ENCODE results near the gene EP400. TPM values are rescaled to one million over a fixed set of nuclear protein-coding genes. Genes with fewer than 3 reads are reported as not detected.
A peak's percentile ranks its signal among the peaks of the same experiment; 100 is the strongest.

Gene EP400
- total and polyA plus RNA-seq, 9 donors, result 19.6 to 60.7 (median 44.0) TPM

DNA sequence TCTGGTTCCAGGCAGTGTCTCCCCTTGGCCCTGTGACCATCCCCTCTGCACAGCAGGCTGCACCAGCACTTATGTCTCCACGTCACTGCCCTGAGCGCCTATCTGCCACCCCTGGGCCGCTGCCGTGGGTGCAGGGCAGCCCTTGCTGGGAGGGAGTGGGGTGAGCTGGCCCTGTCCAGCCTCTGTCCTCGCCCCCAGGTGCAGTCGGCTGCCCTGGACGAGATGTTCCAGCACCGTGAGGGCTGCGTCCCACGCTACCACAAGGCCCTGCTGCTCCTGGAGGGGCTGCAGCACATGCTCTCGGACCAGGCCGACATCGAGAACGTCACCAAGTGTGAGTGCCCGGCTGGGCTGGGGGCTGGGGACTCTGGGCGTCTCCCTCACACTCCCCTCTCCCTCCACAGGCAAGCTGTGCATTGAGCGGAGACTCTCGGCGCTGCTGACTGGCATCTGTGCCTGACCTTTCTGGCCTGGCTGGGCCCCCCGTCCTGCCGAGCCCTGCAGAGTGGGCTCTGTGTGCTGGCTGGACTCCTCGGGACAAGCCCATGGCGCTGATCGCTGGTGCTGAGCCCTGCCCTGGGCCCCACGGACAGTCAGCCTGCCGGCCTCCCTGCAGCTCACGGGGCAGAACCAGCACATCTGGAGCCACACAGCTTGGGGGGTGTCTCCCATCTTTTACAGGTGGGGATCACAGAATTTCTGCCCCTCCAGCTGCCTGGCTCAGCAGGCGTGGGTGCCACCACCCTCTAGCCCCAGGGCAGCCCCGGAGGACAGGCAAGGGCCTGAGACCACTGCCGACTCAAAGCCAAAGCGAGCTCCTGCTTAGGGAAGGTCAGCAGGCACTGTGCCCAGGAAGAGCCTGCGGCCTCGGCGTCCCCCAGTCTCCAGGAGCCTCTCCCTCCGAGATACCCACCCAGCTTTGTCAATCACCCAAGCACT is 28.6 kb upstream of the EP400 start:
- no peak for TF ChIP-seq POLR2A (IDR thresholded peaks at IDR 0.05)
- TF ChIP-seq EP300 (IDR thresholded peaks at IDR 0.05), result no peak
- TF ChIP-seq CTCF (IDR thresholded peaks at IDR 0.05), result no peak
- no peaks in the 10 kb centered on the region for H3K27me3 ChIP-seq
- H3K4me3 ChIP-seq, result no peak overlapping the region
- H3K4me1 ChIP-seq (ENCODE audit: insufficient read depth), result peaks cover 2% of the 10 kb centered on the region
- peak in 1 of 5 donors; percentile 30 for DNase-seq
- no peaks in the 10 kb centered on the region for H3K9me3 ChIP-seq
- 75 to 84% (median 80%) methylated on average over 30 to 35 of the region's 35 CpGs for WGBS, 3 donors
- H3K27ac ChIP-seq, result no peak overlapping the region
- intact Hi-C loops (cut with DNase I), result no loop called here
- H3K36me3 ChIP-seq, result no peaks in the 10 kb centered on the region

DNA sequence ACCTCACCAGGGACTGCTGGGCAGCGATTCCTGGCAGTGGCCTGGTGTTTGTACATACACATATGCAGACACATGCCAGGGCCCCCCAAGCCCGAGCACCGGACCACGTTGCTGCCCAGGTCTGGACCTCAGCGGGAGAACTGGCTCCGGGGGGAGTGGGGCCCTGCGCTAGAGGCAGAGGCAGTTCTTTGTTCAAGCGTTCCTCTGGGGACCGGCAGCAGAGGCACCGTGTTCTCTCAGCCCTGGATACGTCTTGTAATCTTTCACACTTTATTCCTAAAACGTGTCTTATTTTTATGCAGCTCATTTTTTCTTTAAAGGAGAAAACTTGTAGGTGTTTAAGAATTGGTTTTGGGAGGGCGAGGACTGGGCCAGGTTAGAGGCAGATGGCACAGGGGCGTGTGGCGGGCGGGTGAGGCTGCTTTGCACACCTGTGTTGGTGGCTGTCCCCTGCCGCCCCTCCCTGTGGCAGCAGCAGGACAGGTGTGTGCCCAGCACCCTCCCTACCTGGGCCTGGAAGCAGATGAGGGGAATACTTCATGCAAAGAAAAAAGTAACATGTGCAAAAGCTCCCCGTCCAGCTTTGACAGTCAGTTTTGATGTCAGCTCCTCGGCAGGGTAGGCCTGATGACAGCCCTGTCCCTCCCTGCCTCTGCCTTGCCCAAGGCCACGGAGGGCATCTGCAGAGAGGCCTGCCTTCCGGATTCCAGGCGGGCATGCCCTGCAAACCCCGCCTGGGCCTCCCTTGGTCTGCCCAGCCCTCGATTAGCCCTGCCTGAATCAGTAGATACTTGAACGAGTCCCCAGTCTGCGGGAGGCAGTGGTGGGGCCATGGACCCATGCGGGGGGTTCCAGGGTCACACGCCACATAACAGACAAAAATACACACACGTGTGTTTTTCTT is 27.6 kb upstream of the EP400 start:
- WGBS, 3 donors, result 65 to 75% (median 69%) methylated on average over 29 of the region's 29 CpGs
- Histone ChIP-seq H3K4me3 (no peak overlapping the region), H3K4me1 (ENCODE audit: insufficient read depth) (peaks cover 2% of the 10 kb centered on the region), H3K36me3 (no peaks in the 10 kb centered on the region), H3K27ac (no peak overlapping the region), H3K9me3 (no peaks in the 10 kb centered on the region), H3K27me3 (no peaks in the 10 kb centered on the region)
- intact Hi-C loops (cut with DNase I), result no loop called here
- DNase-seq, result peak in 1 of 5 donors; percentile 26
- TF ChIP-seq POLR2A (IDR thresholded peaks at IDR 0.05) (no peak), CTCF (IDR thresholded peaks at IDR 0.05) (no peak), EP300 (IDR thresholded peaks at IDR 0.05) (no peak)

DNA sequence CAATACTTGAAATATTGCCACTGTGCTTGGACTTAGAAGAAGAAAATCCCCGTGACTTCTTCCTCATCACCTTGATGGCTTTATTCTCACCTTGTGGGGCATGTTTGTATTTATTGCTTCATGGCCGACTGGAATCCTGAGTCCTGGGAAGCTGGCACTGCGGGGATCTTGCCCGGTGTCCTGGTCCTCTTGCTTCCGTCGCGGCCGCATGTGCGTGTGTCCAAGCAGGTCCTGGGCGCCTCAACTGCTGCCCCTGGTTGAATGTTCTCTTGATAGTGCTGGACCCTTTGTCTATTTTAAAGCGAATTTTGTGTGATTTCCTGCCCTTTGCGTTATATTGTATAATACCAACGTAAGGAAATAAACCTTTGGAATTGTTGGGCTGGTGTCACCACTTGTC is 27.0 kb upstream of the EP400 start:
- Histone ChIP-seq H3K9me3 (no peaks in the 10 kb centered on the region), H3K36me3 (no peaks in the 10 kb centered on the region), H3K4me1 (ENCODE audit: insufficient read depth) (peaks cover 2% of the 10 kb centered on the region), H3K27ac (no peak overlapping the region), H3K27me3 (no peaks in the 10 kb centered on the region), H3K4me3 (no peak overlapping the region)
- no peak for TF ChIP-seq CTCF (IDR thresholded peaks at IDR 0.05)
- TF ChIP-seq POLR2A (IDR thresholded peaks at IDR 0.05), result no peak
- TF ChIP-seq EP300 (IDR thresholded peaks at IDR 0.05), result no peak
- 88 to 90% (median 89%) methylated on average over 13 of the region's 13 CpGs for WGBS, 3 donors
- intact Hi-C loops (cut with DNase I), result no loop called here
- DNase-seq, result peak in 1 of 5 donors; percentile 20

DNA sequence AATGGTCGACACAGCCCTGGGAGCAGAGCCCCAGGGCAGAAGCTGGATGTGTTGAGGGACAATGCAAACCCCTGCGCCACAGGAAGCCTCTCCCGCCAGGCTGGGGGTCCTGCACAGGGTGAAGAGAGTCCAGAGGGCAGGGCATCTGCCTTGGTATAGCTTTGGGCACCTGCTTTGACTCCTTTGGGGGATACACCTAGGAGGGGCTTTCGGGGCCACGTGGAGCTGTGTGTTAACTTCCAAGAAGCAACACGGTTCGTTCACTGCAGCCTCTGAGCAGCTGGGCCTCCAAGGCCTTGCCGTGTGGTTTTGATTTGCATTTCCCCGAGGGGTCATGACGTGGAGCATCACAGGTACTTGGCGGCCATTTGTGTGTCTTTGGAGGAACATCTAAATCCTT is 26.5 kb upstream of the EP400 start:
- Histone ChIP-seq H3K4me3 (no peak overlapping the region), H3K36me3 (no peaks in the 10 kb centered on the region), H3K4me1 (ENCODE audit: insufficient read depth) (peaks cover 2% of the 10 kb centered on the region), H3K27ac (no peak overlapping the region), H3K27me3 (no peaks in the 10 kb centered on the region), H3K9me3 (no peaks in the 10 kb centered on the region)
- TF ChIP-seq CTCF (IDR thresholded peaks at IDR 0.05), result no peak
- no peak for TF ChIP-seq POLR2A (IDR thresholded peaks at IDR 0.05)
- no peak for TF ChIP-seq EP300 (IDR thresholded peaks at IDR 0.05)
- WGBS, 3 donors, result 72 to 81% (median 76%) methylated on average over 11 of the region's 11 CpGs
- DNase-seq, result peak in 1 of 5 donors; percentile 21
- intact Hi-C loops (cut with DNase I), result no loop called here
